ENCODE data around the gene SOWAHA.
"Not testable (repeated sequence)": the region's sequence is repeated elsewhere in the genome, so short reads cannot be mapped to it uniquely, and the experiment has no call there.

SOWAHA gene

DNA sequence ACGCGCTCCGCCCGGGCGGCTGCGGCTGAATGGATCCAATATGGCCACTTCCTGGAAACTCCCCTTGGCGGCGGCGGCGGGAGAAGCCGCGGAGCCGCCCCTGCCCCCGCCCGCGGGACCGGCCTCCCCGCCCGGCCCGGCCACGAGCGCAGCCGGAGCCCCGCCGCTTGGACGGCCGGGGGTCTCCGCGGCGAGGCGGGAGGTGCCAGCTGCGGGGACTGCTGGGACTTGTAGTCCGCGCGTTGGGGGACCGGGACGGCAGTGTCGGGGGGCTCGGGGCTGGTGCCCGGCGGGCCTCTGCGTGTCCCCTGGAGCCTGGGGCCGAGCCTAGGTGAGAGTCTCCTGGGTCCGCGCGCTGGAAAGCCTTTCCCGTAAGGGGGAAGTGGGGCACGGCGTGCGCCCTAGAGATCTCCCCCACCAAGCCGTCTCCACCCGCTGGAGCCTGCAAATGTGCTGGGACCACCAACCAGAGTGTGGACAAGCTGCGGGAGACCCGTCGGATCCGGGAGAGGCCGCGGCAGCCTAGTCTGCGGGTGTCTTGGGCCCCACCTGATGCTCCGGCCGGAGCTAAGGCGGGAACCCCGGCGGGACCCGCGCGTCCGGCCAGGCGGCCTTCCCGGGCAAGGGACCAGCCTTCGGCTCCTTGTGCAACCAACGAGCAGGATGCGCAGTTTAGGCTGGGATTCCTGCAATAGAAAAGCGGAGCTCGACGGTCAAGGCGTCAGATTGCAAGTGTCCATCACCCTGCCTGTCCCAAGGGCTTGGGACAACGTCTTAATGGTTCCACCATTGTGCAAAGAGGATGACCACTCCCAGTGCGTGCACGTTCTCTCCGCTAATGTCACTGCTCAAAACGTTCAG, 35.7 kb upstream of the SOWAHA start, which contains the start of gene SEPTIN8:
Gene SEPTIN8 (minus strand): TSS at position 31 of the 861 bp plus-strand sequence. CDS start 102 bp downstream, outside the sequence.
- DNase-seq, result peak in 46 of 58 donors; percentile 37 to 82 (median 65)

DNA sequence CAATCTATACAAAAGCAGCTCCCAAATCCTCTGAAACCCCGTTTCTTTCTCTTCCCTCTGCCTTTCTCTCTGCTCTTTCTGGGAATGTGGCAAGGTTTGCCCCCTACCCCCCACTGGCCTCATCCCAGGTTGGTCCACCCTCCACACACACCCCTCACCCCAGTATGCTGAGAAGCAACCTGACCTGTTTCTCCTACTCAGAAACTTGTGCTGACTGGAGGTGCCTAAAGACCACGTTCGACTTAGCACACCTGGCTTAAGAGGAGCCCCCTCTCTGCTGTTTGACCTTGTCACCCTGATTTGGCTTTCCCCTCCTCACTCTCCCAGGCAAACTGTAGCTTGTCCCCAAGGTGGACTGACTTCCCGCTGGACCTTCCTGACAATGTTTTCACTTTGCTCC, 35.0 kb upstream of the SOWAHA start:
- DNase-seq, result no peak

DNA sequence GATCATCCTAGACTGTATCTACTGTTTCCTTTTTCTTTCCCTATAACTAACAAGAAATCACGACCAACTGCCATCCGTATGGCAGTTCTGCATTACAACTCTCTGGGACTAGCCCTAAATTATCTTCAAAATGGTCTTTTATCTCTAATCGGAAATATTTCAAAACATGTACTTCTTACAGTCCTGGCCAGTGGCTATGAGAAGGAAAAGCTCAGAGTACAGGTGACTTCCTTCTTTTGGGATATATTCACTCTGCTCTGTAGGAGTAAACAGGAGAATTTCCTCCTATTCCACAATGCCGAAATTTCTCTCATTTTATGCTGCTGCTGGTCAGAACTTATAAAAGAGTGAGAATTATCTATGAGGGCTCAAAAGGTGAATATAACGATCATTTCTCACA, 34.2 kb upstream of the SOWAHA start:
- DNase-seq, result no peak

DNA sequence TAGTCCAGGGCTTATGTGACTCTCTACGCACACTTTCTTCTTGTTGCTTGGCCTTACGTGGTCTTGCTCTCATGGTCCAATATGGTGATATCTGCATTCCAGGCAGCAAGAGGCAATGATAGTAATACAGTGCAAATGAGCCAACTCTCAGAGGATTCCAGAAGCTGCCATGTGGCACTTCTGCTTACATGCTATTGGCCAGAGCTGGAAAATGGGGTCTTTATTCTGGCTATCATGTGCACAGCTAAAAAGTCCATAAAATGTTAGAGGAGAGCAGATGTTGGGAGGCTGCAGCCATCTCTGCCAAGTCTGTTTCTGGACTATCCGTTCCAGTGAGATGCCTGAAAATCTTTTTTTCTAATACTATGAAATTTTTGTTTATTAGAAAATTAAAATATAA, 33.1 kb upstream of the SOWAHA start:
- peak in 34 of 58 donors; percentile 20 to 86 (median 62) for DNase-seq

DNA sequence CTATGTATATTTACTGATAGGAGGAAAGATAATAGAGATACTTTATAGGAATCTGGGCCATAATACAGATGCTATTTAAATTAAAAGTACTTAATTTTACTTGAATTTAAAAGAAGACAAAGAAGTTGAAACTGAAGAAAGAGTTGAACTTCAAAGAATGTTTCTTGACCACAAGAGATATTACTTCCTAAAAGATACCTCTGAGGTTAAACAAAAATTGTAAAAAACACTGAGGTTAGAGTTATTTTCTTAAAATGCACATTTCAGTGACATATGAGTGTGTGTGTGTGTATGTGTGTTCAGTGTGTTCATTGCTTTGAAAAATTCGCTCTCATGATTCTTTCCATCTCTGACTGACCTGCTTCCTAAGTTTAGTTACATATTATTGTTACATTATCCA, 32.5 kb upstream of the SOWAHA start:
- no peak for DNase-seq

DNA sequence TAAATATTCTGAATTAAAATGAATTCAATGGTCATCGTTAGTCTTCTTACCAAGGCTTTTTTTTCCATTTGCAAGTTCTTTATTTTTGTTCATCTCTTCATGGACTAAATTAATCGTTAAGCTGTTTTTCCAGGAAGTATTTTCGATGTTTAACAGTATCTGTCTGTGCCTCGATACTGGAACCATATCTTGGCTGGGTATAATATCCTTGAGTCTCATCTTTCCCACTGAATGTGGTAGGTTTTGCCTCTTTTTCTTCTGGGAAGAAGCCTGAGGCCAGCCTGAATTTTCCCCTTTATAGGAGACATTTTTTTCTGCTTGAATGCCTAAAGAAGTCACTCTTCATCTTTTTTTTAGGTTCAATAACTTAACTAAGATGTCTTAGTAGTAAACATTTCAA, 32.1 kb upstream of the SOWAHA start:
- no peak for DNase-seq

DNA sequence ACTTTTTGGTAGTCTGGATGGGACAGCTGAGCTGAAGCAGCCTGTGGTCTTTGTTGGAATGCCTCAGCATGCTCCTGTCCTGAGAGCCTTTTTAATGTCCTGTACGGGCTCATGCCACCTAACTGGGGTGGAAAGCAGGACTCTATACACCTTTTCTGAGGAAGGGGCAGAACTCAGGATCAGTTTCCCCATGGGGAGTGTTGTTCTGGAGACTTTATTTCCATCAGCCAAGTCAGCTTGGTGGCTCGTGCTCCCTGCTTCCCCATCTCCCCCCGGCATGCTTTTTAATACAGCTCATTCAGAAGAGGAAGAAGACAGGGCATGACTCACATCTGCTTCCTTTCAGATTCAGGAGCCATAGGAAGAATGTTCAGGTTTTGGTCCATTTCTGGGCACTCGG, 31.0 kb upstream of the SOWAHA start:
- DNase-seq, result peak in 9 of 58 donors; percentile 13 to 62 (median 19)

DNA sequence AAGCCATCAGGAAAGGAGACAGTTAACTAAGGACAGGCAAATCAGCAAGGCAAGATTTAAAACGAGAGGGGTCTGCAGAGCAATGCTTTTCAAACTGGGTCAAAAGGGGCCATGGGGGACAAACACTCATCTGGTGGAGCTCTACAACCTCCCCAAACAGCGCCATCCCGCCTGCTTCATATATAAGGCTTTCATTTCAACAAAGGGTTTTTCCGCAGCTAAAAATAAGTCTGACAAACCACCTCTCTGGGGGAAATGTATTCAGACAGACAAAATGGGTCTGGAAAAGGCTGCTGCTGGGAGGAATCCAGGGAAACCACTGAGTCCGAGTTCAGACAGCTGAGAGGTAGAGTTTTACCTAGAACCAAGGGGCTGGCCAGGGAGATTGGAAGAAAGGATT, 27.7 kb upstream of the SOWAHA start:
- DNase-seq, result no peak

DNA sequence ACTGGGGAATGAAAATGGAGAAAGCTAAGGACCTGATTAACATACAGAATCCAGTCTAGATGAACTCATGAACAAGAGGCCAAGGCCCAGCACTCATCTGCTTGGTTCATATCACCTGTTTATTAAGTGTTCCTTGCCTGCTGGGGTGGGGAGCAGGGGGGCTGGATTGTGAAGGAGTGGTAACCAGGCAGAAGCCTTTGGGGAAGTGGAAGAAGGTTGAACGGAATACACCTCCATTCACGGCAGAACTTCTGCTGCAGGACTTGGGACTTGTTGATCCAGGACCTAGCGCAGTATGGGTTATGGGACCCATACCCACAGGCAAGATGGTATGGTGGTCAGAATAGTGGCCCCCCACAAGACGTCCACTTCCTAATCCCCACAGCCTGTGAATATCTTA, 27.2 kb upstream of the SOWAHA start:
- no peak for DNase-seq

DNA sequence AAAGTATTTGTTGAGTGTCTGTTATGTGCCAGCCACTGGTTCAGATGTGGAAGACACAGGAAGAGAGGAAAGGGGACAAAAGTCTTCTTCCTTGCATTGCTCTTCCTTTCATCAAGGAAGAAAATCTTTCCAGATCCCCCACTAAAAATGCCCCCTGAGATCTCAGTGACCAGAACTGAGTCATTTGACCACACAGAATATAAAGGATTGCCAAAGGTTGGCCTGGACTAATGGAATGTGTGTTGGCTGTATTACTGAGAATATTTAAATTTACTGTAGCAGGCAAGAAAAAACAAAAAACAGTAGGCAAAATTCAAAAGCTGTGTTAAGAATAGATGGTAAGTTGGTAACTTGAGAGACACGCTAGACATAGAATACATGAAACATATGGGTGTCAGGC, 26.0 kb upstream of the SOWAHA start:
- DNase-seq, result no peak

DNA sequence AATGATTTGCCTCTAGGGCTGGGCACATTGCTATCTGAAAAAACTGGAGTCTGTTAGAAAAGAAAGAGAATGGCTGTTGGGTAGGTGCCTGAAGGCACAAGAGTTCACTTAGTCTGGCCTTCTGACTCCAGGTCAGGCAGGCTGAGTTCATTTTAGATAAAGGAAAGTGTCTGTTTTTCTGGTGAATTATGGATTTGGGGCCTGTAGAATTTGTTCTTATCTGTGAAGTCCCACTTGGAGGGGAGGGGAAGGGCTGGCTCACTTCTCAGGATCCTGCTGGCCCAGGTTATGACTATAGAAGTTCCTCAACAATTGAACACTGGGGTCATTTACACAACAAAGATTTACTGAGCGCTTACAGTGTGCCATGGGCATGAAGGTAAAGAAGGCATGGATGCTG, 24.6 kb upstream of the SOWAHA start:
- no peak for DNase-seq

DNA sequence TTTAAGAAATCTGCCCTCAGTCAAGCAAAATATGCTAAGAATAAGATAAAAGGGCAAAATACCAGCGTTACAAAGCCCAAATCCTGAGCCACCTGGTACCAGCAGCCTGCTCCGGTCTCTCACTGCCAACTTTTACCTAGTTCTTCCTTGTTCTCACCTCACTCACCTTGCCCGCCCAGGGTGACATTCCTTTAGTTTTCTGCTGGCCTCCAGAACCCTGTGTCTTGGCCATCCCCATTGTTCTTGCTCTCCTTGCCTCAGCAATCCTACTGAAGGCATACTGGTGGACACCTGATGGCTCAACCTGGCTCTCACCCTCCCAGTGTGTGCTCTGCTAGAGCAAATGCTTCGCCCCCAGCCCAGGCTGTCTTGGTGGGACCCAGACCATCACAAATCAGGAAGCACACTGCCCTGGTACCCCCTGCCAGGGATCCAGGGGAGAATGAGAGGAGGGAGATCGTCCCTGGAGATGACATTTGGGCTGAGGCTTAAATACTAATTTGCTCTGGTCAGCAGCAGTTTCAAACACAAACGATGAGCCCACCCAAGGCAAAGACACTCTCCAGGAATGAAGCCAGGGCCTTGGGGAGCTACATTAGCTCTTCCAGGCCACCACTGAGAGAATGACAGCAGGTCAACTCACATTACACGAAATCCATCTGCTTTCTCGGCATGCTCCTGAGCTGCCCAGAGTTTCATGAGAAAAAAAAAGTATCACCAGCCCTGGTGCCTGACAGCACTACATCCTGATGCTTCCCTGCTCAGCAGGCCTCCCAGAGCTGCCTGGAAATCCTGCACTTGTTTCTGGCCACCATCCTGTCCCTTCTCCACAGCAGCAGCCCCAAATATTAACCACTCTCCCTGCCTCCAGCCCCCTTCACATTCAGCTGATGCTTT, 23.9 kb upstream of the SOWAHA start:
- no peak for DNase-seq

DNA sequence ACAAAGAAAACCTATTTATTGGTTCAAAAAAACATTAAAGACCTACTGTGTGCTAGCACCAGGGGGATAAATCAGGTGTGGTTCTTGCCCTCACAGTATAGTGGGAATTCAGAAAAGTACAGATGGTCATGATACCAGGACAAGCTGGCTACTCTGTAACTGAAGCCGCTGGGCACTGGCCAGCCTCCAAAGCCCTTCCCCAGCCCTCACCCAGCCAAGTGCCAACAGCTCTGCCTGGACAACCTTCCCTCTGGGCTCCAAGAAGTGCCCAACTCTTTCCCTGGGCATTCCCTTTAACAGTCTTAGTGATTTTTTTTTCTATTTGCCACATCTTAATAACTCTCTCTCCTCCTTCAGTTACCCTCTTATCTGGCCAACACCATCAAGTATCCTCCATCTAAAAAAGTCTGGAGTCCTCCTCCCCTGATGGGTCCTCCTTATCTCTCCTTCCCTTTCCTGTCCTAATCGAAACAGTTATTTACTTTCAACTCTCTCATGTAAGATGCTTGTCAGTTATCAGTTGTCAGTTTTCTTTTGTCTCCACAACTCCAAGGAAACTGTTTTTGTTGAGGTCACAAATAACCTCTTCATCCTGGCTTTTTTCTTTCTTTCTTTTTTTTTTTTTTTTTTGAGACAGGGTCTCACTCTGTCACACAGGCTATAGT, 22.8 kb upstream of the SOWAHA start:
- DNase-seq, result peak in 20 of 58 donors; percentile 21 to 66 (median 46)

DNA sequence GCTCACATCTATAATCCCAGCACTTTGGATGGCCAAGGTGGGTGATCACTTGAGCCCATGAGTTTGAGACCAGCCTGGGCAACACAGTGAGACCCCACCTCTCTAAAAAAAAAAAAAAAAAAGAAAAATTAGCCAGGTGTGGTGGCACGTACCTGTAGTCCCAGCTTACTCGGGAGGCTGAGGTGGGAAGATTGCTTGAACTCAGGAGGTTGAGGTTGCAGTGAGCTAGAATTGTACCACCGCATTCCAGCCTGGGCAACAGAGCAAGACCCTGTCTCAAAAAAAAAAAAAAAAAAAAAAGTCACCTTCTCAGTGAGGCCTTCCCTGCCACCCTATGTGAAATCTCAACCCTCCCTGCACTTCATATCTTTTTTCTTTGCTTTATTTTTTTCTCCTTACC, 22.1 kb upstream of the SOWAHA start:
- DNase-seq, result no peak

DNA sequence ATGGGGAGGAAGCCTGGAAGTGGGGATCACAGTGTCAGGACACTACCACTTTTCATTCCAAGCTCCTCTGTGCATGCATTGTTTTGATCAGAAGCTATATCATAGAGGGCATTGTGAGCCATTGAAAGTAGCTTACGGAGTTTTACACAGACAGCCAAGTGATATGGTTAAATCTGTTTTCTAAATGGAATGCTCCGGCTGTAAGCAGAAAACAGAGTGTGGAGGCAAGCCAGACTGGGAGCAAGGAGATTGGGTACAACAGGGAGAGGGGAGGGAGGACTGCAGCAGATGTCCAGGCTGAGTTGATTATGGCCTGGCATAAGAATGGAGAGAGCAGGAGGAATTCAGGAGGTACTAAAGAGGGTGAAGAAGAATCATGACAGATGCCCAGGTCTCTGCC, 15.5 kb upstream of the SOWAHA start:
- DNase-seq, result peak in 24 of 58 donors; percentile 25 to 75 (median 48)

DNA sequence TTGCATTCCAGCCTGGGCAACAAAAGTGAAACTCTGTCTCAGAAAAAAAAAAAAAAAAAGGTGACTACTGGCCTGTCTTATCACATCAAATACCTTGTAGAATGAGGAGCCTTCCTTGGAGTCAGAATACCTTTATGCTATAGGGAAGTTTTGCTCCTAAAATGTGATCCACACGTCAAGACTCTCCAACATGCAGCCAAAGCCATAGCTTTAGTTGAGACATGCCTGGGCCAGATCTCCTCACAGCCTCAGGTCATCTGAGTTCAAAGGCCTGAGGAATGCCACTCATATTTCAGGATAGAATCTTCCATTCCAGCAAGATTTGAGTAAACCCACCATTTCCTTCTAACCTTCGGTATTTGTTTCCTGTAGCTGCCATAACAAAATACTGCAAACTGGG, 13.7 kb upstream of the SOWAHA start:
- no peak for DNase-seq

DNA sequence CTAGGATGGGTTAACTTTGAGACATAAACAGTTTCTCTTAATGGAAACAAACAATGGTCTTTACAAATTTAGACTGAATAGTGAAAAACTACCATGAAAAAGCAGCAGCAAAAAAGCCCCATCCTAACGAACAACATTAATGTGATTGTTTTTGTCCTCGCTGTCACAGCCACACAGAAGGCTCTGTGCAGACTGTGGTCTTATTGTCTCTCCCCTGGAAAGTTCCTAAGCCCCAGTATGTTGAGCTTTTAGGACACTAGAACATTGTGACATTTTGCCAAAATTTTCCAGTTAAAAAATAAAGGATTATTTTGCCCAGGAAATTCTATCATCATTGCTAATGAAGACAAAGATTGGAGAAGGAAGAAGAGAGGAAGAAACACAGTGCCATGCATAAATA, 12.6 kb upstream of the SOWAHA start:
- peak in 20 of 58 donors; percentile 14 to 86 (median 40) for DNase-seq

DNA sequence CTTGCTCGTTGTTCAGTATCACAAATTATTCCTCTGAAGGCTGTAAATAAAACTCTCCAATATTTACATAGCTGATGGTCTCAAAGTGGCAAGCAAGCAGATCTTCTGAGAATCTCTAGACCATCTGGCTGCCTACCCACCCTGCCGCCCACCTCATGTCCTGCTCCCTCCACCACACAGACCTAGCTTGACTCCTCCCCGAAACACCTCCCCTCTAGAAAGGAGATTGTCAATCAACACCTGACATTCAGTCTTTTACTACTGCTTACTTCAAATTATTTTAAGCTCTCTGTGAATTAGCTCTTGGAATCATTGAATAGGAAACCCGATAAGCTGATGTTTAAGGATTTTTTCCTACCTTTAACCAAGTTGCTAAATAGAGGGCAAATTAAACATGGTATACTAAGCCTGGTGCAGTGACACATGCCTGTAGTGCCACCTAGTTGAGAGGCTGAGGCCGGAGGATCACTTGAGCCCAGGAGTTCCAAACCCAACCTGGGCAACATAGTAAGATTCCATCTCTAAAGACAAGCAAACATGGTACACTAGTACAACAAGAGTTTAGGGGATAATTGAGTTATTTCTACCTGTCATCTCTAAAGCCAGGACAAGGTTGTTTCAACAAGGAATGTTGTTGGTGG, 10.9 kb upstream of the SOWAHA start:
- no peak for DNase-seq

DNA sequence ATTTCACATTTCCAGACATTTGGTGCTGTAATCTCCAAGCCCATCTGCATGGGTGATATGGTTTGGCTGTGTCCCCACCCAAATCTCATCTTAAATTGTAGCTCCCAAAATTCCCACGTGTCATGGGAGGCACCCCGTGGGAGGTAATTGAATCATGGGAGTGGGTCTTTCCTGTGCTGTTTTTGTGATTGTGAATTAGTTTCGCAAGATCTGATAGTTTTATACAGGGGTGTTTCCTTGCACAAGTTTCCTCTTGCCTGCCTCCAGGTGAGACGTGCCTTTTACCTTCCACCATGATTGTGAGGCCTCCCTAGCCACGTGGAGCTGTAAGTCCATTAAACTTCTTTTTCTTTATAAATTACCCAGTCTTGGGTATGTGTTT, 10.4 kb upstream of the SOWAHA start:
- not testable (repeated sequence) for DNase-seq

DNA sequence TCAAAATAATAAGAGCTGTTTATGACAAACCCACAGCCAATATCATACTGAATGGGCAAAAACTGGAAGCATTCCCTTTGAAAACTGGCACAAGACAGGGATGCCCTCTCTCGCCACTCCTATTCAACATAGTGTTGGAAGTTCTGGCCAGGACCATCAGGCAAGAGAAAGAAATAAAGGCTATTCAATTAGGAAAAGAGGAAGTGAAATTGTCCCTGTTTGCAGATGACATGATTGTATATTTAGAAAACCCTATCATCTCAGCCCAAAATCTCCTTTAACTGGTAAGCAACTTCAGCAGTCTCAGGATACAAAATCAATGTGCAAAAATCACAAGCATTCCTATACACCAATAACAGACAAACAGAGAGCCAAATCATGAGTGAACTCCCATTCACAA, 8.9 kb upstream of the SOWAHA start:
- DNase-seq, result not testable (repeated sequence)

DNA sequence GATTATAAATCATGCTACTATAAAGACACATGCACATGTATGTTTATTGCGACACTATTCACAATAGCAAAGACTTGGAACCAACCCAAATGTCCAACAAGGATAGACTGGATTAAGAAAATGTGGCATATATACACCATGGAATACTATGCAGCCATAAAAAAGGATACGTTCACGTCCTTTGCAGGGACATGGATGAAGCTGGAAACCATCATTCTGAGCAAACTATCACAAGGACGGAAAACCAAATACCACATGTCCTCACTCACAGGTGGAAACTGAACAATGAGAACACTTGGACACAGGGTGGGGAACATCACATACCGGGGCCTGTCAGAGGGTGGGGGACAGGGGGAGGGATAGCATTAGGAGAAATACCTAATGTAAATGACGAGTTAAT, 7.2 kb upstream of the SOWAHA start:
- not testable (repeated sequence) for DNase-seq

Data from anterior cingulate cortex (tissue), 58 donors.